Measurements from ENCODE around the gene FBXO22. TPM values are rescaled to one million over a fixed set of nuclear protein-coding genes. Genes with fewer than 3 reads are reported as not detected.
"Not testable (repeated sequence)": the region's sequence is repeated elsewhere in the genome, so short reads cannot be mapped to it uniquely, and the experiment has no call there.

FBXO22 gene
- total RNA-seq, 2 experiments from 2014 or later, result 23.5 to 33.6 TPM

GRCh38 chr15:75902129-75902557, 1.5 kb upstream of the FBXO22 start:
- H2AFZ ChIP-seq (ENCODE audit: low read length), result no peak overlapping the region
- no peak overlapping the region for H3K27ac ChIP-seq (ENCODE audit: low read depth, low read length, poor library complexity, severe bottlenecking)
- H3K36me3 ChIP-seq (ENCODE audit: insufficient read depth, low read length), result peaks cover 16% of the 10 kb centered on the region; the same call in 1 of the 2 replicates
- TF ChIP-seq CTCF (conservative IDR thresholded peaks at IDR 0.05; ENCODE audit: low read length) (no peak), EZH2phosphoT487 (IDR thresholded peaks at IDR 0.05; ENCODE audit: borderline replicate concordance, low read depth, low read length) (no peak)
- H3K4me1 ChIP-seq (ENCODE audit: insufficient read depth, low read length, poor library complexity, severe bottlenecking), result peaks cover 17% of the 10 kb centered on the region
- H3K4me2 ChIP-seq (ENCODE audit: low read length), result no peak overlapping the region
- no peaks in the 10 kb centered on the region for H4K20me1 ChIP-seq (ENCODE audit: insufficient read depth, low read length)
- no peak overlapping the region for H3K4me3 ChIP-seq (ENCODE audit: low read depth, low read length, poor library complexity, severe bottlenecking)
- ChIA-PET CTCF (ENCODE audit: unreplicated experiment) (no interaction called here), POLR2A (no interaction called here)
- intact Hi-C loops (cut with micrococcal nuclease; ENCODE audit: unreplicated experiment), result loop anchor here (2.0 kb wide), 1 partner anchor 57 kb away; no protein-coding TSS in a partner anchor
- H3K9me2 ChIP-seq (ENCODE audit: insufficient read depth, low read length), result no peaks in the 10 kb centered on the region
- no peak for DNase-seq (ENCODE audit: low spot score)
- no peaks in the 10 kb centered on the region for H3K9me3 ChIP-seq (ENCODE audit: low read length)
- BruUV-seq (replicated peaks), result no TSS peak
- H3K79me2 ChIP-seq (ENCODE audit: insufficient read depth, low read depth, low read length), result peaks cover 6% of the 10 kb centered on the region; the same call in 1 of the 2 replicates

GRCh38 chr15:75905231-75905630, 1.6 kb downstream of the FBXO22 start:
- H3K9me3 ChIP-seq (ENCODE audit: low read length), result no peaks in the 10 kb centered on the region
- ChIA-PET POLR2A (interaction anchor here (0.8 kb wide), 1 partner anchor 431 kb away, joined by 5 read pairs; the partner anchor contains the start of gene ISL2), CTCF (ENCODE audit: unreplicated experiment) (no interaction called here)
- H4K20me1 ChIP-seq (ENCODE audit: insufficient read depth, low read length), result no peaks in the 10 kb centered on the region
- TF ChIP-seq EZH2phosphoT487 (IDR thresholded peaks at IDR 0.05; ENCODE audit: borderline replicate concordance, low read depth, low read length) (no peak), CTCF (conservative IDR thresholded peaks at IDR 0.05; ENCODE audit: low read length) (no peak)
- H3K27ac ChIP-seq (ENCODE audit: low read depth, low read length, poor library complexity, severe bottlenecking), result no peak overlapping the region
- BruUV-seq (replicated peaks), result no TSS peak
- no peak overlapping the region for H3K4me3 ChIP-seq (ENCODE audit: low read depth, low read length, poor library complexity, severe bottlenecking)
- intact Hi-C loops (cut with micrococcal nuclease; ENCODE audit: unreplicated experiment), result no loop called here
- peaks cover 31% of the 10 kb centered on the region for H3K36me3 ChIP-seq (ENCODE audit: insufficient read depth, low read length)
- H3K4me1 ChIP-seq (ENCODE audit: insufficient read depth, low read length, poor library complexity, severe bottlenecking), result peaks cover 17% of the 10 kb centered on the region
- H3K9me2 ChIP-seq (ENCODE audit: insufficient read depth, low read length), result no peaks in the 10 kb centered on the region
- peak overlapping the region; percentile 35 for H3K4me2 ChIP-seq (ENCODE audit: low read length)
- no peak for DNase-seq (ENCODE audit: low spot score)
- no peak overlapping the region for H2AFZ ChIP-seq (ENCODE audit: low read length)
- peaks cover 6% of the 10 kb centered on the region; the same call in 1 of the 2 replicates for H3K79me2 ChIP-seq (ENCODE audit: insufficient read depth, low read depth, low read length)

GRCh38 chr15:75910355-75910754, 6.7 kb downstream of the FBXO22 start:
- H2AFZ ChIP-seq (ENCODE audit: low read length); H3K4me1 ChIP-seq (ENCODE audit: insufficient read depth, low read length, poor library complexity, severe bottlenecking); POLR2A ChIA-PET; BruUV-seq (replicated peaks); H3K4me2 ChIP-seq (ENCODE audit: low read length); intact Hi-C loops (cut with micrococcal nuclease; ENCODE audit: unreplicated experiment); H3K27ac ChIP-seq (ENCODE audit: low read depth, low read length, poor library complexity, severe bottlenecking); H3K4me3 ChIP-seq (ENCODE audit: low read depth, low read length, poor library complexity, severe bottlenecking); H3K9me2 ChIP-seq (ENCODE audit: insufficient read depth, low read length); DNase-seq (ENCODE audit: low spot score); H4K20me1 ChIP-seq (ENCODE audit: insufficient read depth, low read length); CTCF ChIA-PET (ENCODE audit: unreplicated experiment); H3K9me3 ChIP-seq (ENCODE audit: low read length); H3K79me2 ChIP-seq (ENCODE audit: insufficient read depth, low read depth, low read length): not testable (repeated sequence)
- peaks cover 59% of the 10 kb centered on the region for H3K36me3 ChIP-seq (ENCODE audit: insufficient read depth, low read length)
